ENCODE measurements around the gene WDR88. TPM values are rescaled to one million over a fixed set of nuclear protein-coding genes. Genes with fewer than 3 reads are reported as not detected.

Gene WDR88
- total and polyA plus RNA-seq, 2 experiments from 2014 or later = not detected

GRCh38 chr19:33198169-33198568 lies 66.3 kb downstream of the WDR88 start:
- no peaks in the 10 kb centered on the region for H3K4me1 Mint-ChIP-seq
- Histone ChIP-seq H4K20me1 (replicated peaks; ENCODE audit: insufficient read depth) (peaks cover 4% of the 10 kb centered on the region; the same call in 1 of the 2 replicates), H3K4me1 (ENCODE audit: insufficient read depth) (peaks cover 5% of the 10 kb centered on the region; the same call in 1 of the 2 replicates), H3K79me2 (replicated peaks; ENCODE audit: insufficient read depth) (no peaks in the 10 kb centered on the region), H3K27me3 (ENCODE audit: insufficient read depth) (peaks cover 12% of the 10 kb centered on the region), H3F3A (replicated peaks; ENCODE audit: low read depth) (no peaks in the 10 kb centered on the region), H3K4me2 (no peak overlapping the region), H3K27ac (ENCODE audit: low read depth) (no peak overlapping the region), H3K9me2 (ENCODE audit: insufficient read depth) (no peaks in the 10 kb centered on the region), H3K4me3 (no peak overlapping the region), H2AFZ (no peak overlapping the region), H3K36me3 (ENCODE audit: insufficient read depth) (no peaks in the 10 kb centered on the region)
- H3K4me3 Mint-ChIP-seq = no peak overlapping the region
- DNase-seq (ENCODE audit: low spot score) (no peak), ATAC-seq (no peak)
- TF ChIP-seq NANOG (IDR thresholded peaks at IDR 0.05; ENCODE audit: borderline replicate concordance) (no peak), ZNF331 (CRISPR knock-in tag; IDR thresholded peaks at IDR 0.05; ENCODE audit: low read depth) (no peak), CTCF (conservative IDR thresholded peaks at IDR 0.05; ENCODE audit: low read depth in 2 of 2) (no peak), REST (IDR thresholded peaks at IDR 0.05; ENCODE audit: unreplicated experiment) (no peak), ETS1 (IDR thresholded peaks at IDR 0.05) (no peak), POLR2AphosphoS5 (IDR thresholded peaks at IDR 0.05; ENCODE audit: low read depth) (no peak), STAT1 (IDR thresholded peaks at IDR 0.05; ENCODE audit: unreplicated experiment) (no peak), EZH2 (IDR thresholded peaks at IDR 0.05; ENCODE audit: low read depth, unreplicated experiment) (no peak), ZNF114 (CRISPR knock-in tag; IDR thresholded peaks at IDR 0.05) (no peak), ZNF462 (CRISPR knock-in tag; IDR thresholded peaks at IDR 0.05) (no peak), CREB1 (CRISPR knock-in tag; IDR thresholded peaks at IDR 0.05; ENCODE audit: low read depth) (no peak), EZH2phosphoT487 (IDR thresholded peaks at IDR 0.05; ENCODE audit: unreplicated experiment) (no peak), JUNB (IDR thresholded peaks at IDR 0.05; ENCODE audit: unreplicated experiment) (no peak)
- no peaks in the 10 kb centered on the region; the same call in 2 of the 3 replicates for H3K9me3 Mint-ChIP-seq
- peaks cover 13% of the 10 kb centered on the region for H3K27me3 Mint-ChIP-seq (ENCODE audit: insufficient read depth, low read depth, poor library complexity)
- no peak overlapping the region for H3K27ac Mint-ChIP-seq
- peaks cover 6% of the 10 kb centered on the region for H3K36me3 Mint-ChIP-seq (ENCODE audit: low read depth)
